Stimulated activated CD8-positive, alpha-beta memory T cell treated with anti-CD3 and anti-CD28 coated beads, Interleukin-7, amount 100 ng/mL, for 1 hour (primary cell): ENCODE results near the gene PARVB.

Source experiments
- DNase-seq, 2 donors: peaks; one replicate each; pipeline ENCODE4 v3.0.0-alpha.2; 2020; ENCODE audit warnings: low read depth in 2 of 2

PARVB gene

DNA sequence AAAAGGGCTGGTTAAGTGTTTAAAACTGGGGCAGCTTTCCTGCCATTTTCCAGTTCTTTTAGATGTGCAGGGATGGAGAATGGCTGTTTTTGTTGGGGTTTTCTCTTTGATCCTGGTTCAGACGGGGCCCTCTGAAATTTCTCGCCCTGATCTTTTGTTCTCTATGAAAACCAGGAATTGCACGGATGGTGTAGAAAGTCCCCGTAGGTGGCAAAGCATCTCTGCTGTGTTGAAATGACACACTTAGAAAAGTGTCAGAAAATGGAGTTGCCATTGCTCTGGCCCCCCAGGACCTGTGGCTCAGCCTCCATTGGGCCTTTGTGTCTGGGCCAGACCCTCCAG is 63.0 kb downstream of the PARVB start:
- DNase-seq = no peak

DNA sequence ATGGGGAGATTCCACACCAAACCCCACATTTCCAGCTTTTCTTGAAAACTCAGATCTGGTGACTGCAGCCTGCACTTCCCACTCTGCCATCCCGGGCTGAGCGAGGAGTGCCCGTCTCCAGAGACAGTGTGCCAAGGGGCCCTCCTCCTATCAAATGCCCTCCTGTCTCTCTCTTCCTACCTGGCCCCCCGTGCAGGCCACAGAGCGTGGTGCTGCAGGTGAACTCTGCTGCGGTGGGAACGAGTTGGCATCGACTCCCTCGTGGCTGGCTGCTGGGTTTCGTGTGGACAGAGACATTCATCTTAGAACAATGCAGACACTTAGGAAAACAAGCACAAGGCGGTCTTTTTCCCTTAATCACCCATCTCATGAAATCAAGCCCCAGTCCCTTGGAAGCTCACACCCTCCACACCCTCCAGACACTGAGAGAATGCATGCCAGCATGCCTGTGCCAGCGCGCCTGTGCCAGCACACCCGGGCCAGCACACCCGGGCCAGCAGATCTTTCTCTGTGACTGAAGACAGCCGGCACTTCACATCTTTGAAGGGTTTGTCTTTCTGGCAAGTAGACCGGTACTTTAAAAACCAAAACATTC is 65.0 kb downstream of the PARVB start:
- DNase-seq = no peak

DNA sequence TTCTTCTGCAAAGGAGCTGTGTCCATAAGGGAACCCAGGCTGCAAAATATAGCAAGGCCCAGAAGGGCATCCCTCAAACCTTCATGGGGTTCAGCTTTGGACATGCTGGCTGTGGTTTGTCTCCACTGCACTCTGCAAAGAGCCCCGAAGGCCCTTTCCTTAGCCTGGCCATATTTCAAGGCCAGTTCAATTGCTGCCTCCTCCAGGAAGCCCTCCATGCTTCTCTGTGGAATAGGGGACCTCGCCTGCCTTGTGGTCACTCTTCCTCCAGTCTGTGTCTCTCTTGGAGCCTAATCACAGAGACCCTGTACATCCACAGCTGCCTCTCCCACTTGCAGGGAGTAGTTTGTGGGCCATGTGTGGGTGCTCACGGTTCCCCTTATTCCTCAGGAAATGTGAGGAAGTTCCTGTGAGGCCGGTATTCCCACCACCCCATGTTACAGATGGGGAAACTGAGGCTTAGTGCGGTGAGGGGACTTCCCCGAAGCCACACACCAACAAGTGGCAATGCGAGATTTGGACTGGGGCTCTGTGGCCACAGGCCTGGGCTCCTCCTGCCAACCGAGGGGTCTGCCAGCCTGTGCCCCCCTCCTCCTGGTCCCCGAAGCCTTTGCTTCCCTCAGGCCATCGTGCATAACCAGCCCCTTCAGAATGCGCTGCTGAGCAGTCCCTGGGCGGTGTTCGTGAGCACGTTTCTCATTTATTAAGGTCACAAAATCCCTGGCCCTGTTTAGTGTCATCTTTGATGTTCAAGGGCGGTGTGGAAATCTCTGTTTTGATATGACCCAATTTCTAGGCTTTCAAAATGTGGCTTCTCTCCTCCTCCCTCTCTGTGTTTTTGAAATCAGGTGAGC is 65.8 kb downstream of the PARVB start:
- no peak for DNase-seq

DNA sequence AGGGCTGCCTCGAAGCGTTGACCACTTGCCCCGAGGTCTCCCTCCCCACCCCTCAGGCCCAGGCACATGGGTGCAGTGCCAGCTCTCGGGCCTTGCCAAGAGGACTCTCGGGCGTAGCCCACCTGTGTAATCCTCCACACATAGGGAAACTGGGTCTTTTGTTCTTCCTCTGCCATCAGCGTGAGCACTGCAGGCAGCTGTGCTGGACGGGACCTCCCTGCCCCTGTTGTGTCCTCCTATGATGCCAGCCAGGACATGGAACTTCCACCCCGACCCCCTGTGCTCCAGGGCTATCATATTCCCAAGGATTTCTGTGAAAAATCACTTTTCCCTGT is 66.4 kb downstream of the PARVB start:
- DNase-seq = no peak

DNA sequence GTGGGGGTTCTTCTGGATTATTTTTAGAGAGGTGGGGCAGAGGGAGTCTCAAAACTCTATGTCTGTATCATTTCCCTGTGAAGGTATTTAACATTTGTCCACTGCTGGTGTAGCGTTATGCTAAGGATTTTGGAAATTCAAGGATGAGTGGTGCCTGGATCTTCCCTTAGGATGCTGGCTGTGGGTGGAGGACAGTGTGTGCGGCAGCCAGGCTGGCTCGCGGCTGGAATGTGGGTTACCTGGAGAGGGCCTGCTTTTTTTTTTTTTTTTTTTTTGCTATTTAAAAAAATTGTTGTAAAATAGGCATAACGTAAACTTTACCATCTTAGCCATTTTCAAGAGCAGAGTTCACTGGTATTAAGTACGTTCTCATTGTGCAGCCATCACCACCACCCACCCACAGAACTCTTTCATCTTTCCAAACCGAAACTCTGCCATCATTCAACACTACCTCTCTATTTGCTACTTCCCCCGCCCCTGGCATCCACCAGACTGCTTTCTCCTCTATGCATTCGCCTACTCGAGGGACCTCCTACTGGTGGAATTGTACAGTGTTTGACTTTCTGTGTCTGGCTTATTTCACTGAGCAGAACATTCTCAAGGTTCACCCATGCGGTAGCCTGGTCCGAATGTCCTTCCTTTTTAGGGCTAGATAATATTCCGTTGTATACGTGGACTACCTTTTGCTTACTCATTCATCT is 67.1 kb downstream of the PARVB start:
- no peak for DNase-seq

DNA sequence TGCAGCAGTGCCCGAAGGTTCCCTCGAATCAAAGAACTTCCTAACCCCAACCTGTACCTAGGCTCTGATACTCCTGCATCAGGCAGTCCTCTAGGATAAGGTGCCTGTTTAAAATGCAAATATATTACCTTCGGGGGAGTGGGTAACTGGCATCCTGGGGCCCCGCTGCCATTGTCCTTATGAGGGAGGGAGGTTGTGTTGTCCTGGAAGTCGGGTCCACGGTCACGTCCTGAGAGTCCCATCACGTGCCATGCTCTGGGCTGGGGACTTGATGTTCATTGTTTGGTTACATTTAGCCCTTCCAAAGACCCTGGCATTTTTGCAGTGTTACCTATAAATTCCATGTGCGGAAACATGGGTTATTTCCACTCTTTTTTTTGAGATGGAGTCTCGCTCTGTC is 67.6 kb downstream of the PARVB start:
- no peak for DNase-seq

DNA sequence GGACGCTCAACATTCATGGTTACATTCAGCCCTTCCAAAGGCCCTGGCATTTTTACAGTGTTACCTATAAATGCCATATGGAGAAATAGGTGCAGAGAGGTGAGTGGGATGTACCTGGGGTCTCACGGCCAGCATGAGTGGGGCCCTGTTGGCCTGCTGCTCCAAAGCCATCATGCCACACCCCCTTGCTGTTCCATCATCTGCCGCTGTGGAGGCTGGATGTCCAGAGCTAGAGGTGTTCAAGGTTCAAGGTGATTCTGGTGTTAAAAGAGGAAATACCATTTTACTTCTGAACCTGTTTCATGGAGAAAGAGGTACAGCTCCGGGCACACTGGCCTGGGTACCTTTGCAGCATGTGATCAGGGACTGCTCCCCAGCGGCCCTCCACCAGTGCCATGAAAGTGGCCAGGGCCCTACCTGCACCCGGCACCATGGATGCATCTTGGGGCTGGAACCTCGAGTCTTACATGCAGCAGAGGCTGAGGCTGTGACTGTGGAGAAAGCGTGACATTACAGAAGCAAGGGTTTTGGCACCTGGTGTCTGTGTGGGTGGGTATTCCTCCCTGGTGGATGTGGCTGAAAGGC is 68.6 kb downstream of the PARVB start:
- no peak for DNase-seq

DNA sequence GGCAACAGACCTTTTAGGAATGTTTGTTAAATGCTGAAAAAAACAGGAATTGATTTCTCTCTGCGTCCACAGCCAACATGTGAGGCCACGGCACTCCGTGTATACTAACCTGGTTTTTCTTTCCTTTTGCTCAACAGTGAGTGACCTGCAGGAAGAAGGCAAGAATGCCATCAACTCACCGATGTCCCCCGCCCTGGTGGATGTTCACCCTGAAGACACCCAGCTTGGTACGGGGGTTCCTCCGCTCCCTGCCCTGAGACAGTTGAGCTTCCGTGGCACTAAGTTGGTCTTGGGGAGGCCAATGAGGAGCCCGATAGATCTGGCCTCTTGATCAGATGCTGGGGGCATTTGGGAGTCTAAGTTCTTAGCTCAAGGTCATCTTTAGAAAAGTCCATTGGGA is 69.7 kb downstream of the PARVB start:
- DNase-seq = no peak

DNA sequence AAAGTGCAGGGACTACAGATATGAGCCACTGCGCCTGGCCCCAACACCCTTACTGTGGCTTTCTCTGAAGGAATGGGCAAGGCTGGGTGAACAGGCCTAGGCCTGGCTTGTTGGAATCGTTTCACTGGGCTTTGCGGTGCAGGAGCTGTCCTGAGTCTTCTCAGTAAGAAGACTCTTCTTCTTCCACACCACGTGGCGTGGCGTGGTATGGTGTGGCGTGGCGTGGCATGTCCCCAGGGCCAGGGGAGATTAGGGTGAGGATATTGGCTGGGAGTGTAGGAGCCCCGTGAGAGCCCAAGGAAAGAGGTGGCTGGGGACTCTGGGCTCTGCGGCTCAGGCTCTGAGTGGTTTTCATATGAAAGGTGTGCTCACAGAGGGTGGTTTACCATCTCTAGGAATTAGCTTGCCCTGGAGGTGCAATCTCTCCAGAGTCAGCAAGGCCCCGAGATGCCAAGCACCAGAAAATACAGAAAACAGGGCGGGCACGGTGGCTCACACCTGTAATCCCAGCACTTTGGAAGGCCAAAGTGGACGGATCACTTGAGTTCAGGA is 70.7 kb downstream of the PARVB start:
- no peak for DNase-seq

DNA sequence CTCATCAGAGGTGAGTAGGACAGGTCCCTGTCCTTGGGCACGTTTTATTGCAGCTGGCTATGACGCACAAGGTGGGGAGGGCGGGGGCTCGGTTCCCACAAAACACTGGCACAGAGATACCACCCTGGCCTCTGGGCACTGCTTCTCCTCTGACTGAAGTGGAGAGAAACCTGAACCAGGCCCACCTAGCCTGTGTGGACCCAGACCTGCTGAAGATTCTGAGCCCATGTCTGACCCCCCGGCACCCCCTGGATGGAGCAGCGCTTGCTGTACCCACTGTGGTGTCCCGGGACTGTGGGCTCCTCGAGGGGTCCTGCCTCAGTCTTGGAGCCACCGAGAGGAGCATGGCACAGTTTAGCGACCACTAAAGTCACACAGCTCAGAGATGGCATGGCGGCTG is 72.6 kb downstream of the PARVB start:
- no peak for DNase-seq

DNA sequence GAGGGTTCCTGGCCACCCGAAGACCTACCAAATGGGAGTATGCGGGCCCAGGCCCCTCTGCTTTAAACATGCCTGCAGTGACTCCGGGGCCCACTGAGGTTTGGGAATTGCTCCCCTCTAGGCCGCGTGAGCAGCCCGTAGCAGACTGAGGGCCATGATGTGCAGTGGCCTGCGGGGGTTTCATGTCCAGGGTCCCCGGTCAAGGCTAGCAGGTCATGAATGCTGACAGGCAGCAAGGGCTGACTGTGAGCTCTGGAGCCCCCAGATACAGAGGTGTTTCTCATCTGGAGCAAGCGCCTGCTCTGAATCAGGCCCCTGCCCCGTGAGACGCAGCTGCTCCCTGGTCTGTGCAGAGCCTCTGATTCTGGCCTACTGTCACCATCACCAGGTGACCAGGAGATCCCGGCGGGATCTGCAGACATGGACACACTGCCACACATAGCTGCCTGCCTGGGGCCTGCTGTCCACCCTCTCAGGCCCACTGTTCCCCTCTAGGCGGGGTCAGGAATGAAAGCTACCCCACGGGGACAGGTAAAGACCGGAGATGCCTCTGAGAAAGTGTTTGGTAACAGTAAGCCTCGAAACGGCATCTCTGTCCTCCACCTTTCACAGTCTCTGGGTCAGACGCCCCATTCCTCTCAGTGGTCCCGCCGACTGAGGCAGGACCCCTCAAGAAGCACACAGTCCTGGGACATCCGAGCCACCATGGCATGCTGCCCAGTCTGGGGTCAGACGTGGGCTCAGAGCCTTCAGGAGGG is 73.3 kb downstream of the PARVB start:
- DNase-seq = no peak

DNA sequence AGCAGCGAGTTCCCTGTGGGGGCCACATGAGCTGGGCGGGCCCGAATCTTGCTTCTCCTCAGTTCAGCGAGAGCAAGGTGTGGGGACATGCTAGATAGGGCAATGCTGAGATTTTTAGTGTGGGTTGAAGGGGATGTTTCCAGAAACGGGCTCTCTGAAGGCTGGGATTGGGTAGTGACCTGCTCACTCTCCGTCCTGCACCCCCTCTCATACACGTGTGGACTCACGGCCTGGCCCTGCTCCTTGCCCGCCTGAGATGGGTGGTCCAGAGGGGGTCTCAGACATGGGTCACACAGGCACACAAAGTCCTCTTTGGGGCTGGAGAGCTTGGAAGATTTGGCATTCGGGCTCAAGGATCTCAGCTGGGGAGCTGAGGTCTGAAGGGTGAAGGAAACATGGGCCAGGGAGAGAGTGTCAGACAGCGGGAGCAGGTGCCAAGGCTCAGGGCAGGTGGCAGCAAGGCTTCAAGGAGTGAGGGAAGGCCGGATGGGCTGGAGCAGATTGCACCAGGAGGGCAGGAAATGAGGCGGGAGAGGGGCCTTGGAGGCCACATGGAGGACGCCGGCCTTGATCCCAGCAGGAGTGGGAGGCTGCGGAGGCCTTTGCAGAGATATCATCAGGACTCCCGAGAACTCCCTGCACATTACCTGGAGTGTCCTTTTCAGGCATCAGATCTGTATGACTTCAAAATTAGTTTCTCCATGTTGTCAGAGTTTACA is 74.1 kb downstream of the PARVB start:
- no peak for DNase-seq

DNA sequence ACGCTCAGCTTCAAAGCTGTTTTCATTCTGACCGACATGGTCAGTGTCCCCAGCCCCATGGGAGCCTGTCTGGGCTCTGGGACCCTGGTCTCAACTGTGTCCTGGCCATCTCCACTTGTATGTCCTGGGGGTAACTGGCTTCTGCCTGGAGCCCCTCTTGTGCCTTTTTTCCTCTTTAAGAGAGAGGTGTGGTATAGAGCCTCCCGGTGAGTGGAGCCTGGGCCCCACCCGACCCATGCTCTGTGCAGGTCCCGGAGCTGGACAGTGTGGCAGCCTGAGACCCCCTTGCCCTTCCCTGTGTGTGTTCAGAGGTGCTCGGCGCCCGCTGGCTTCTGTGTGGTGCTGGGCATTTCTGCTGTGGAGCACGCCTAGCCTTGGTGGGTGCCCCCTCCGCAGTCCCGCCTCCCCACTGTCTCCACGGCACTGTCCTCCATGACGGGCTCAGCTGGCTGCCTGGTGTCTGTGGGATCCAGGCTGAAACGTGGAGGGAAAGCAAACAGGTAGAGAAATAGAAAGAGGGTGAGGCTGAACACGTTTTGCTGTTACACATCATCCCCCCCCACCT is 74.9 kb downstream of the PARVB start:
- DNase-seq = no peak

DNA sequence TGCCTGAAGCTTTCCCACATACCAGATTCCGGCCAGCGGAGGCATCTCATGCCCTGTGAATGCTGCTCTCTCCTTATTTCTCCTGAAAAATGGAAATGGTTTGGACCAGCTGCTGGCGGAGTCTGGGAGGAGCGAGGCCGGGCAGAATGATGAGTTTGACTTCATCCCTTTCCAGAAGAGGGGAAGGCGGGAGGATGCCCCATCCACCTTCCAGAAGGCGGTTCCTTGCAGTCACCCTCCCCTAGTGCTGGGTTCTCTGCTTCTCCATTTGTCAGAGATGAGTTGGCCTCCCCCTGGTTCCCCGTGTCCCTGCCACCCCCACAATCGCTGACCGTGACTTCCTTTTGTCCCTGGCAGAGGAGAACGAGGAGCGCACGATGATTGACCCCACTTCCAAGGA is 75.6 kb downstream of the PARVB start:
- no peak for DNase-seq

DNA sequence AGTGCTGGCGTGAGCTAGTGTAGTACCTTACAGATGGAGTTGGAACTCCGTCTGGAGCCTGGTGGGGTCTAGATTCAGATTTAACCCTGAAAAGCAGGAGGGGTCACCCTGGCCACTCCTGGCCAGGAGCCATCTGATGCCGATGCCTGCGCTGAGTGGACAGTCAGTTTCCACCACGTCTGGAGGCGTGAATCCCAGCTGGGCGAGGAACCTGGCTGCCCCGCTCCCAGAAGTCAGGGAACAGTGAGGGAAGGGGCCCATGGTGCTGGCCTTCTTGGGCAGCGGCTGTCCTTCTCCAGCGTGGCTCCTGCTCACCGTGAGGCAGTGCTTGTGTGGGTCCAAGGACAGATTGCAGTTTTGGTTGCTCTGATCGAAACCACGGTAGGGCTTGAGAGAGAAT is 76.3 kb downstream of the PARVB start:
- no peak for DNase-seq

DNA sequence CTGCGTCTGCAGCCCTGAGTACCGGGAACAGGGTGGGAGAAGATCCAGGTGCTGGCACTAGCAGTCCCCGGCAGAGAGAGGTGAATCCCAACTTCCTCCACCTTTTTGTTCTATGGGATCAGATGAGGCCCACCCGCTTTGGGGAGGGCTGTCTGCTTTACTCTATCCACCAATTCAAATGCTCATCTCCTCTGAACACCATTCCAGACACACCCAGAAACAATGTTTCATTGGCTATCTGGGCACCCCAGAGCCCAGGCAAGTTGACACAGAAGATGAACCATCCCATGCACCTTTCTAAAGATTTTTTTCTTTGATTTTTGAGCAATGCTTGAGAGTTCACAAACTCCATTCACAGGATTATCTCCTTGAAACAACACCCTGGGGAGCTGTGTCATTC is 78.0 kb downstream of the PARVB start:
- no peak for DNase-seq

DNA sequence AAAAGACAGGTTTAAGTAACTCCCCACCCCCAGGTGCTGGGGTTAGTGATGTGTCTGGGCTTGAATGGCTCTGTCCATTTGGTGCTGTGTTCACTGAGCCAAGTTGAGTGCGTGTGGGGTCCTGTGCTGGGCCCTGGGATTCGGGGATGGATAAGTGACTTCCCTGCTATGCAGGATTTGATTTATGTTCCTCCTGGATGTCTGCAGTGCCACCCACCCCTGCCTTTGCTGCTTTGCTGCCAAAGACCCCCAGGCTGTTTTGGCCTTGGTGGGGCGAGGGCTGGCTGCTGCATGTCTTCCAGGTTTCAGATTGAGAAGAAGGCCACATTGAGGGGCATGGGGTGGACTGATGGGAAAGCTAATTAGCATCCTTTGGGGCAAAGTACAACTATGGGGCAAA is 78.8 kb downstream of the PARVB start:
- no peak for DNase-seq

DNA sequence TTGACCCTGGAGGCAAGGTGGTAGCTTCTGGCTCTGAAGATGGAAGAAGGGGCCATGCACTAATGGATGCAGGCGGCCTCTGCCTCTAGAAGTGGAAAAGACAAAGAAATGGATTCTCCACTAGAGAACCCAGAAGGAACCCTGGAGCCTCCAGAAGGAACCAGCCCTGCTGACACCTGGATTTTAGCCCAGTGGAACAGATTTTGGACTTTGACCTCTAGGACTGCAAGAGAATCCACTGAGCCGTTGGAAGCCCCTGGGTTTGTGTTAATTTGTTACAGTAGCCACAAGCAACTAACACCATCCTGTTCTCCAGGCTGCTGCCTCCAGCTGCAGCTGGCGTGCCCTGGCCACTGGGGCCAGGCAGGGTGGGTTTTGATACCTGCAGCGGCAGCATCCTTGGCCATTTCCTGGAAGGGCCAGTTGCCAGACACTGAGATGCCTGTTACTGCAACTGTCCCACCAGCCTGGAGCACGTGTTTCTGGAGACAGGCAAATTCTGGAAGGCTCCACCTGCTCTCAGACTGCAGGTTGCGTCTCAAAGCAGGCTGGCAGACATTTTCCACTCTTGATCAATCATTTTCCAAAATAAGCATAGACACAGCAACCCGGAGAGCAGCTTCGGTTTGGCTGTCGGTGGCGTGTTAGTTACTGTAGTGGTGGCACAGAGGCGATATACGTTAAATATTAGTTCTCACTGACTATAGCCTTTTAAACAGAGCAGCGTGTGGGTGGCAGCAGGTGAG is 79.8 kb downstream of the PARVB start:
- no peak for DNase-seq

DNA sequence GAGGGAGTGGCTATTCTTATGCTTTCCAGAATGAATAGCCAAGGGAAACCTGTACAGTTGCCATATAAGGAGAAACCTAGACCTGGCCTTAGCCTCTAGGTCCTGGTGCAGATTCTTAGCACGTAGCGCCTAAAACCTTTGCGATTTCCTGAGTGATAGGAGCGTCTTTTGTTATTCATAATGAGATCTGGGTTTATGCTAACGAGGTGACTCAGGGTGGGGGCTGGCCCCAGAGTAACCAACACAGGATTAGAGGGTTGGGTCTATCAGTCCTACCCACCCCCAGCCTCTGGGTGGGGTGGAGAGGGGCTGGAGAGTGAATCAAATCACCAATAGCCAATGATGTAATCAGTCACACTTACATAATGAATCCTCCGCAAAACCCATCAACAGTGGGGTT is 83.2 kb downstream of the PARVB start:
- DNase-seq = no peak

DNA sequence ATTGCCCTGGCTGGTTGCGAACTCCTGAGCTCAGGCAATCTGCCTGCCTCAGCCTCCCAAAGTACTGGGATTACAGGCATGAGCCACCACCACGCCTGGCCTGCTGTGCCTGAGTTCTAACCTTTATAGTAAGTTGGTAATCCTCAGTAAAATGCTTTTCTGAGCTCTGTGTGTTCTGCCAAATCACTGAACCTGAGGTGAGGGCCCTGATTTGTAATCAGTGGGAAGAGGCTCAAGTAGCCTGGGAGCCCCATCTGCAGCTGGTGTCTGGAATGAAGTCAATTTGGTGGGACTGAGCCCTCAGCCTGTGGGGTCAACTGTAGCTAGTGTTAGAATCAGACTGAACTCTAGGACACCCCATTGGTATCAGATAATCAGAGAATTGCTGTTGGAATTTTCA is 84.0 kb downstream of the PARVB start:
- DNase-seq = no peak
